GM19351 (cell line): ENCODE data around the gene TNFRSF1A.

Experiments
- ATAC-seq: cut with Tn5 transposase; IDR thresholded peaks from one replicate; pipeline ENCODE4 v1.9.1; 2021; ENCODE audit warnings: mild to moderate bottlenecking, moderate library complexity; ENCODE audit not compliant: unreplicated experiment

The TNFRSF1A gene

DNA sequence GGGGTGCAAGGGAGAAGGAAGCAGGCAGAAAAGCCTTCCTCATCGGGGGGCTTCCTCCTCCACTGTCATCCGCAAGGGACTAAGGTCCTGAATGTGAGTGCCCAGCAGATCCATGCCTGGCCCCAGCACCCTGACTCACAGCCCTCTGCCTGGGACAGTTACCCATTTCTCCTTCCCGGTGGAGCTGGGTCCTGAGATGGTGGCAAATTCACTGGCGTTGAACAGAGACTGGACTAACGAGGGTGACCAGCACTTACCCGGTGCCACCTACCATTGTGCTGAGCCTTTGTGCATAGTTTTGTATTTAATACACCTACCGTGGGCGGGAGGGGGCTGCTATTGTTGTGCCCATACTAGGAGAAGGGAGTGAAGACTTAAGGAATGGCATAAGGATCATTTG lies 62.2 kb downstream of the TNFRSF1A start:
- ATAC-seq: no peak

DNA sequence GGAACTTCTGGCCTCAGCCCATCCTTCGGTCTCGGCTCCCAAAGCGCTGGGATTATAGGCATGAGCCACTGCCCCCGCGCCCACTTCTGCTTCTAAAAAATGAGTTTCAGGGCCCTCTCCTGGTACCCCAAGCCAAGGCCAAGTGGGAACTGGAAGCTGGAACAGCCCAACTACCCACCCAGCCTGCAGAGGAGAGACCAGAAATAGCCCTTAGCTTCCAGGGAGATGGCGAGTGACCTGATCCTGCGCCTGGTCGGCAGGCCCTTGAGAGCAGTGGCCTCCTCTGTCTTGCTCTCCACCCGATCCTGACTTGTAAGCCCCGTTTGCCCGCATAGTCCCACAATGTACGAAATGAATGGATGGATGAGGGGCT lies 62.6 kb downstream of the TNFRSF1A start:
- no peak for ATAC-seq
